GM19328 (cell line): ENCODE data around the gene CYTL1.
"Not testable (repeated sequence)": the region's sequence is repeated elsewhere in the genome, so short reads cannot be mapped to it uniquely, and the experiment has no call there.

Source experiments
- ATAC-seq: cut with Tn5 transposase; IDR thresholded peaks from one replicate; pipeline ENCODE4 v1.9.1; 2021; ENCODE audit warnings: mild to moderate bottlenecking, moderate library complexity; ENCODE audit not compliant: unreplicated experiment

CYTL1 gene

GRCh38 chr4:5003372-5003857 is 15.8 kb downstream of the CYTL1 start:
- ATAC-seq, result no peak

- not testable (repeated sequence) for ATAC-seq
Observed at GRCh38 chr4:5001641-5002040, 17.6 kb downstream of the CYTL1 start.

GRCh38 chr4:4996935-4997334 is 22.3 kb downstream of the CYTL1 start:
- ATAC-seq, result not testable (repeated sequence)

- ATAC-seq, result no peak
Observed at GRCh38 chr4:4995908-4996265, 23.4 kb downstream of the CYTL1 start.

- no peak for ATAC-seq
Observed at GRCh38 chr4:4995103-4995907, 24.0 kb downstream of the CYTL1 start.

- no peak for ATAC-seq
Observed at GRCh38 chr4:4994312-4995097, 24.8 kb downstream of the CYTL1 start.

- no peak for ATAC-seq
Observed at GRCh38 chr4:4992833-4993232, 26.4 kb downstream of the CYTL1 start.

- ATAC-seq, result no peak
Observed at GRCh38 chr4:4991541-4992099, 27.6 kb downstream of the CYTL1 start.

GRCh38 chr4:4990857-4991540 is 28.3 kb downstream of the CYTL1 start:
- no peak for ATAC-seq

- ATAC-seq, result no peak
Observed at GRCh38 chr4:4990329-4990728, 28.9 kb downstream of the CYTL1 start.

- ATAC-seq, result no peak
Observed at GRCh38 chr4:4989083-4989622, 30.1 kb downstream of the CYTL1 start.

- ATAC-seq, result no peak
Observed at GRCh38 chr4:4987656-4988055, 31.6 kb downstream of the CYTL1 start.

- ATAC-seq, result no peak
Observed at GRCh38 chr4:4986841-4987240, 32.4 kb downstream of the CYTL1 start.

GRCh38 chr4:4985844-4986243 is 33.4 kb downstream of the CYTL1 start:
- no peak for ATAC-seq

GRCh38 chr4:4985036-4985435 is 34.2 kb downstream of the CYTL1 start:
- no peak for ATAC-seq

- ATAC-seq, result no peak
Observed at GRCh38 chr4:4984186-4984585, 35.1 kb downstream of the CYTL1 start.

- ATAC-seq, result no peak
Observed at GRCh38 chr4:4981827-4982226, 37.4 kb downstream of the CYTL1 start.

- no peak for ATAC-seq
Observed at GRCh38 chr4:4981427-4981826, 37.8 kb downstream of the CYTL1 start.

- ATAC-seq, result no peak
Observed at GRCh38 chr4:4980621-4981230, 38.5 kb downstream of the CYTL1 start.

- ATAC-seq, result no peak
Observed at GRCh38 chr4:4979971-4980370, 39.3 kb downstream of the CYTL1 start.
